ENCODE data around the gene PDE10A. TPM values are rescaled to one million over a fixed set of nuclear protein-coding genes. Genes with fewer than 3 reads are reported as not detected.

The PDE10A gene
- total and polyA plus RNA-seq, 9 donors: 5.9 to 344 (median 88.7) TPM

DNA sequence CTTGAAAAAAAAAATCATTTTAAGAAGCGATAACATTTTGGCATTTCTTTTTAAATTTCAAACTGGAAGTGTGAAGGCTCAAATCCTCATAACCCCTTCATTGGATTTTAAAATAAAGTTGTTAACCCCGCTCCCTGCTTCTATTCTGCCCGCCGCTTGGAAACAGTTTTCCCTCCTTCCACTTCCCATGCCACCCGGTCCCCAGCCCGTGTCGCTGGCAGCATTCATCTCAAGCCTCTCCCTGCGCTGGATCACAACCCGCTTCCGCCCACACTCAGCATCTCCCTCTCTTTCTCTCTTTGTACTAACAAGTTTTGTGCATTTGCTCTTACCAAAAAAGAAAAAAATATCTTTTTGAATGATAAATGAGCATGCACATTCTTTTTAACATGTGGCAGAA, 15.4 kb upstream of the PDE10A start:
- no peak for DNase-seq
- Histone ChIP-seq H3K27ac (no peak overlapping the region), H3K36me3 (no peaks in the 10 kb centered on the region), H3K4me1 (ENCODE audit: insufficient read depth) (no peaks in the 10 kb centered on the region), H3K4me3 (no peak overlapping the region), H3K9me3 (no peaks in the 10 kb centered on the region), H3K27me3 (no peaks in the 10 kb centered on the region)
- intact Hi-C loops (cut with DNase I): no loop called here
- TF ChIP-seq POLR2A (IDR thresholded peaks at IDR 0.05) (no peak), EP300 (IDR thresholded peaks at IDR 0.05) (no peak)
- TF ChIP-seq, protein P1, sequence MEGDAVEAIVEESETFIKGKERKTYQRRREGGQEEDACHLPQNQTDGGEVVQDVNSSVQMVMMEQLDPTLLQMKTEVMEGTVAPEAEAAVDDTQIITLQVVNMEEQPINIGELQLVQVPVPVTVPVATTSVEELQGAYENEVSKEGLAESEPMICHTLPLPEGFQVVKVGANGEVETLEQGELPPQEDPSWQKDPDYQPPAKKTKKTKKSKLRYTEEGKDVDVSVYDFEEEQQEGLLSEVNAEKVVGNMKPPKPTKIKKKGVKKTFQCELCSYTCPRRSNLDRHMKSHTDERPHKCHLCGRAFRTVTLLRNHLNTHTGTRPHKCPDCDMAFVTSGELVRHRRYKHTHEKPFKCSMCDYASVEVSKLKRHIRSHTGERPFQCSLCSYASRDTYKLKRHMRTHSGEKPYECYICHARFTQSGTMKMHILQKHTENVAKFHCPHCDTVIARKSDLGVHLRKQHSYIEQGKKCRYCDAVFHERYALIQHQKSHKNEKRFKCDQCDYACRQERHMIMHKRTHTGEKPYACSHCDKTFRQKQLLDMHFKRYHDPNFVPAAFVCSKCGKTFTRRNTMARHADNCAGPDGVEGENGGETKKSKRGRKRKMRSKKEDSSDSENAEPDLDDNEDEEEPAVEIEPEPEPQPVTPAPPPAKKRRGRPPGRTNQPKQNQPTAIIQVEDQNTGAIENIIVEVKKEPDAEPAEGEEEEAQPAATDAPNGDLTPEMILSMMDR (IDR thresholded peaks at IDR 0.05): no peak
- whole genome bisulfite sequencing, 3 donors: 80 to 87% (median 86%) methylated on average over 10 of the region's 10 CpGs

DNA sequence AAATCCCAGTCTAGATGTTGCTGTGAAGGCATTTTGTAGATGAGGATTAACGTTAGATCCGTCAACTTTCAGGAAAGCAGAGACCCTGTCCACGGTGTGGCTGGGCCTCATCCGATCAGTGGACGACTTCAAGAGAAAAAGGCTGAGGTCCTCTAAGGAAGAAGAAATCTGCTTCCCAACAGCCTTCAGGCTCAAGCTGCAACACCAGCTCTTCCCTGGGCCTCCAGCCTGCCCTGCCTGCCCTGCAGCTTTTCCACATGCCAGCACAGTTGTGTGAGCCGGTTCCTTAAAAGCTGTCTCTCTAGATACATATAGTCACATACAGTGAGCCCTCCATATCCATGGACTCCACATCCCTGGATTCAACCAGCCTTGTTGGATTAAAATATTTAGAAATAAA, 14.1 kb upstream of the PDE10A start:
- Histone ChIP-seq H3K27ac (no peak overlapping the region), H3K4me1 (ENCODE audit: insufficient read depth) (no peaks in the 10 kb centered on the region), H3K9me3 (no peaks in the 10 kb centered on the region), H3K36me3 (no peaks in the 10 kb centered on the region), H3K4me3 (no peak overlapping the region), H3K27me3 (no peaks in the 10 kb centered on the region)
- 73 to 91% (median 87%) methylated on average over 6 of the region's 6 CpGs for WGBS, 3 donors
- intact Hi-C loops (cut with DNase I): no loop called here
- TF ChIP-seq, protein P1 (IDR thresholded peaks at IDR 0.05): no peak
- TF ChIP-seq EP300 (IDR thresholded peaks at IDR 0.05): no peak
- TF ChIP-seq POLR2A (IDR thresholded peaks at IDR 0.05): no peak
- DNase-seq: no peak

DNA sequence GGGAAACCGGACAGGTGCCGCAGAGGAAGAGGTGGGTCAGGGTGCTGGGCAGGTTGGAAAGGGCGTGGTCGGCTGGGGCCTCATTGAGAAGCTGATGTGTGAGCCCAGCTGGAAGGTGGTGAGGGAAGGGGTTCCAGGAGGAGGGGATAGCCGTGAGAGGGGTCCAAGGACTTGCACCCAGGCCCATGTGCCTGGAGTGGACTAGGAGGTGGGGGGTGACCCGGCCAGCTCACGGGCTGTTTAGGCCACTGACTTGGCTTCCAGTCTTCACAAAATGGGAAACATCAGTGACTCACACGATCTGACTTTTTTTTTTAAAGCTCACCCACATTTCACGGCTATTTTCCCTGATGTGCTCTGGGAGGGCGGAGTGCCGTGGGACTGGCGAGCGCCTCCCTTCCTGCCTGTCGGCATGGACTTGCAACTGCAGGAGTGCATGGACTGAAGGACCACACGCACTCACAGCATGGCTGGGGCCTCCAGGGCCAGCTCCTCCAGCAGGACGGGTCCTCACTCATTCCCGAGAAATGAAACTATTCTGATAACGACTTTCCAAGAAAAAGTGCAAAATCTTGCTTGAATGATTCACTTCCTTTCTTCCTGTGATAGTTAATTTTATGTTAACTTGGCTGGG, 13.5 kb upstream of the PDE10A start:
- TF ChIP-seq EP300 (IDR thresholded peaks at IDR 0.05) (no peak), POLR2A (IDR thresholded peaks at IDR 0.05) (no peak)
- TF ChIP-seq, protein P1 (IDR thresholded peaks at IDR 0.05): no peak
- Histone ChIP-seq H3K27me3 (no peaks in the 10 kb centered on the region), H3K36me3 (no peaks in the 10 kb centered on the region), H3K4me1 (ENCODE audit: insufficient read depth) (no peaks in the 10 kb centered on the region), H3K4me3 (no peak overlapping the region), H3K27ac (no peak overlapping the region), H3K9me3 (no peaks in the 10 kb centered on the region)
- intact Hi-C loops (cut with DNase I): no loop called here
- 52 to 83% (median 77%) methylated on average over 18 of the region's 18 CpGs for WGBS, 3 donors
- DNase-seq: no peak

DNA sequence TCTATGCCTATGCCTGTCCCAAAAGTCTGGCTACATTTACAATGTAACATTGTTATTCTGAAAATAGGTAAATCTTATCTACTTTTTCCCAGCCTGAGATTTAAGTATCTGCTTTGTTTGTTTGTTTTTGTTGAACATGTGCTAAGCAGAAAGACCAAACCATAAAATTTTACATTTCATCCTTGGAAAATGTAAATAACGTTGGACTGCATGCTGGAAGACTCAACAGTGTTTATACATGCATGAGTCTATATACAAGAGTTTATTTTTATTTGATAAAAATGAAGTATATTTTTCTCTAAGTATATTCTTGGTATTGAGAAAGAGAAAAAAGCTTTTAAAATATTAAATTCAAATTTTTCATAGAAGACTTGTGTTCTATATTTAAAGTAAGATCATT, 12.1 kb upstream of the PDE10A start:
- H3K27me3 ChIP-seq: no peaks in the 10 kb centered on the region
- no peaks in the 10 kb centered on the region for H3K36me3 ChIP-seq
- H3K4me3 ChIP-seq: no peak overlapping the region
- no peak overlapping the region for H3K27ac ChIP-seq
- TF ChIP-seq EP300 (IDR thresholded peaks at IDR 0.05): no peak
- no peak for TF ChIP-seq POLR2A (IDR thresholded peaks at IDR 0.05)
- TF ChIP-seq, protein P1 (IDR thresholded peaks at IDR 0.05): no peak
- 33 to 63% (median 38%) methylated on average over 1 of the region's 1 CpG for WGBS, 3 donors
- H3K9me3 ChIP-seq: no peaks in the 10 kb centered on the region
- no peaks in the 10 kb centered on the region for H3K4me1 ChIP-seq (ENCODE audit: insufficient read depth)
- DNase-seq: no peak
- intact Hi-C loops (cut with DNase I): no loop called here

Measured in ovary (tissue), 9 donors.